NCI-H82 treated with DMSO at 0.1 percent for 48 hours (cell line): ENCODE measurements around the gene ABHD2.

Experiments used
- DNase-seq: peaks from one replicate; lab custom pipeline; 2025; ENCODE audit not compliant: unreplicated experiment; lab: John Stamatoyannopoulos, UW

Gene ABHD2

DNA sequence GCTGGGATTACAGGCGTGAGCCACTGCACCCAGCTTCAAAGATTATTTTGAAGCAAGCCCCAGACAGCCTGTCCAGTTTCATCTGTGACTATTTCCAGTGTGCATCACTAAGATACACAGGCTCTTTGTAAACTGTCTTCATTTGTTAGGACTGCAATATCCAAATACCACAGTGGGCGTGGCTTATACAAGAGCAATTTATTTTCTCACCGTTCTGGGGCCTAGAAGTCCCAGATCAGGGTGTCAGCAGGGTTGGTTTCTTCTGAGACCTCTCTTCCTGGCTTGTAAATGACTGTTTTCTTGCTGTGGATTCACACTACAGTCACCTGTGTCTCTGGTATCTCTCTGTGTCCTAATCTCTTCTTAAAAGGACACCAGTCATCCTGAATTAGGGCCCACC, 73.4 kb downstream of the ABHD2 start:
- DNase-seq: no peak

DNA sequence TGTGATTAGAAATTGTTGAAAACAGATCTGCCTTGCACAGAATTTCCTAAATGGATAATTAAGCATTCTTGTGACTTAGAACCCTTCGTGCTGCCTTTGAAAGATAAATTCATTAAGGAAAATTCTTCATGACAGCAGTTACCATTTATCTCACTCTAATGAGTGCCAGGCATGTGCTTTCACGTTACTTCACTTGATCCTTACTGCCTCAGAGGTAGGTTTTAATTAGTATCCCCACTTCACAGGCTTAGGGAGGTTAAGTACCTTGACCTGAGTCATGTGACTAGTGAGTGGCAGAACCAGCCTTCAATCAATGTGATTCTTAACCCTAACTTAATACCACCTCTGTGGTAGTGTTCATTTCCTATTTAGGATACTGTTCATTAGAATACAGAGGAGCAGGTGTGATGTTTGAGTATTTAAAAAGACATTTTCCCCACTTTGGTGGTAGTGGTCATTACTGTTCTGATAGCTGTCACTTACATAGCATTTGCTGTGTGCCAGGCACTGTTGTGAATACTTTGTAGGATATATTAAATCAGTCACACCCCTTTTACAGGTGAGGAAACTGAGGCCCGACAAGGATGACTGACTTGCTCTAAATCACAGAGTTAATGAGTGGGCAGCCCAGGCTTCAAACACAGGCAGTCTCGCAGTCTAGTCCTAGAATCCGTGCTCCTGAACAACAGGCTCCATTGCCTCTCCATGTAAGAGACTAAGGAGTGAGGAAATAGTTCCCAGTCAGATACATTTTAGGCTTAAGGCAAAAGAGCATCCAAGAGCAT, 75.2 kb downstream of the ABHD2 start:
- peak; percentile 54 for DNase-seq

DNA sequence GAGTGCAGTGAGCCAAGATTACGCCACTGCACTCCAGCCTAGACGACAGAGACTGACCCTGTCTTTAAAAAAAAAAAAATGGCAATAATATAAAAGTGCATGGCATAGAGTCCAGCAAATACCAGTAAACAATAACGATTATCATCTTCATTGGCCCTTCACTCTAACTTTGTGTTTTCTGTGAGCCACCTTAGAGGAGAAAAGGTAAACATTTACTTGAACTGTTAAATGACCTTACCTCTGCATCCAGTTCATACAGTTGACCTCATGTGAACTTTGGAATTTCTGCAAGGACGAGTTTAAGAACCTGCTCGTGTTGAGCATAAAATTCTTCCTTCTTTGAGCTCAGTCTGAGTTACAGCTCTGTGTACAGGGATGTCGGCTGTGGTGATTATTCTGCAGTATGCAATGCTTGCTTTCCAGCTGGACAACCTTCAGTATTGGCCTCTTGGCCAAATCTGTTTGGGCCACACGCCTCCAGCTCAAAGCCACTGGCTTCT, 76.5 kb downstream of the ABHD2 start:
- no peak for DNase-seq

DNA sequence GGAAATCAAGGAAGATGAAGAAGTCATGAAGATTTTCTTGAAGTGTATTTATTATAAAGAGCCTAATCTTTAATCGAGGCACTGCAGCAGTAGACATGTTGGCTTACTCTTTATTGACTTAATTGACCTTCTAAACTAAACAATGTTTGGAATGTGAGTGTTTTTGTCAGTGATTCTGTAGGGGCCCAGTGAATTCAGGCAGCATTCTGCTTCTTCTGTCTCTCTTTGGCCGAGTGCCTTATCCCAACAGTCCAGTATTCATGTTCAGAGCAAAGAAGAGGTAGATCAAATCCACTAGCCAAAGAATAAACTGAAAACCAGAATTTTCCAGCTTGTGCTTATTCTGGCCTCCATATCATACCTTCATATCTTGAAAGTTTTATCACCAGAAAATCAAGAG, 77.4 kb downstream of the ABHD2 start:
- DNase-seq: no peak

DNA sequence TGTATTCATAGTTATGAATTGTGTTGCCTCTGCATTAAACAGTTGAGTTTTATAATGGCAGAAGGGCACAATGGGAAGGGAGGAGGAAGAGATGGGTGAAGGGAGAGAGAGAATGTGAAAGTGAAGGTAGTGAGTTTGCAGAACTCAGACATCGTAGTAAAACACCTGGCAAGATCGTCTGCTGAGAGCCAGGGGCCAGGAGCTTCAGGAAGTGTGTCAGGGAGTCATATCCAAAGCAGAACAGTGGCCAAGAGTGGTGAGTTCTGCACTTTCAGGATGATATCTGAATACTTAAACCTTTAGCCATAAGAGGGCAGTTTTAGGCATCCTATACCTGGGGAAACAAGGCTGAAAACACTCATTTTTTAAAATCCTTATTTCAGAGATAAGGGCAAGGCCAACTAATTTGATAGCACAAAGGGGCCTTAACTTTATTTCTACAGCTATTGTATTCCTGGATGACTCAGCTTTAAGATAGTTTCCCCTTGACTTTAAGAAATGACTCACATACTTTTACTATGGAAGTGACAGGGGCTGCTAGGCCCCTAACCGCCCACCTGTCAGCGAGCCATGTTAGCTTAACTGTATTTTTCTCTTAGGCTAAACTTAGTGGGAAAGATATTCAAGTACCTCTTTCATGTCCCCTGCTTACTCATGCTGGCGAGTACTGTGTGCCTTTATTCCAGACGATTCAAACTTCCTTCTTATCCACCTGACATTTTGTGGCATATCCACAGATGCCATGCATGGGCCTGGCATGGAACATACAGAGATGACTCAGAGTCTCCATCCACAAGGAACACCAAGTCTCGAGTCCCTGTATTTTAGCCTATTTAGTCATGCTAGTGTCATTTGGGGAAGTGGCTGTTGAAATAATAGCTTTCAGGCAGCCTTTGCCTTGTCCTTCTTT, 79.3 kb downstream of the ABHD2 start:
- no peak for DNase-seq

DNA sequence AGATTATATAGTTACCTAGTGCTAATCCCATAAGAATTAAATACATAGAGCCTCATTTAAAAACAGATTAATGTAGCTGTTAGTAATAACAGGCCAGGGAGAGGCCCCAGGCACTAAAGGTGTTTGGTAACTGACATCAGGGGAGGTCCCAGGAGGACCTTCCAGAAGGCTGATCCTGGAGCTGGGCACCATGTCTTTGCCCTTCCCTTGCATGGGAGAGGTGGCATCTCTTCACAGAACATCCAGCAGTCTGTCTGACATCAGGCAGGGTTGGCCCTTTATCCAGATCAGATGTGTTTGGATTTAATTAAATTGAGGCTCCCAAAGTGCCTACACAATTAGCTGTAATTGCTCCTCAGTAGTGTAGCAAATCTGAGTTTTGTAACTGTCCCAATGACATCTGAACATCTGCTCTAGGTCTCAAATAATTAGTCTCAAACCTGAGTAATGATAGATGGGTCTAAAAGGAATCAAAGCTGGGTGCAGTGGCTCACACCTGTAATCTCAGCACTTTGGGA, 80.1 kb downstream of the ABHD2 start:
- peak; percentile 43 for DNase-seq

DNA sequence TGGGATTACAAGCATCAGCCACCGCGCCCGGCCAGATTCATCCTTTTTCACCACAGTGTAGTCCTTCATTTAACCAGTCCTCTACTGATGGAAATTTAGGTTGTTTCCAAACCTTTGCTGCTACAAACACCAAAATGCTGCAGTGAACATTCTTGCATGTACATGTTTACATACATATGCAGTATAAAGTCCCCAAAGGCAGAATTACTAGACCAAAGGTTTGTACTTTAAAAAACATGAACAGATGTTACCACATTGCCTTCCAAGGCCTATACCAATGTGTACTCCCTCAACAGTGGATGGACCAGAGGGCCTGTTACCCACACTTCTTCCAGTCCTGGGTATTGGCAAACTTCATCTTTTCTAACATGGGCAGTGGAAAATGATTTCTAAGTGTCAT, 82.1 kb downstream of the ABHD2 start:
- no peak for DNase-seq

- peak; percentile 28 for DNase-seq
These were observed 83.1 kb downstream of the ABHD2 start for GRCh38 chr15:89171136-89172072.

DNA sequence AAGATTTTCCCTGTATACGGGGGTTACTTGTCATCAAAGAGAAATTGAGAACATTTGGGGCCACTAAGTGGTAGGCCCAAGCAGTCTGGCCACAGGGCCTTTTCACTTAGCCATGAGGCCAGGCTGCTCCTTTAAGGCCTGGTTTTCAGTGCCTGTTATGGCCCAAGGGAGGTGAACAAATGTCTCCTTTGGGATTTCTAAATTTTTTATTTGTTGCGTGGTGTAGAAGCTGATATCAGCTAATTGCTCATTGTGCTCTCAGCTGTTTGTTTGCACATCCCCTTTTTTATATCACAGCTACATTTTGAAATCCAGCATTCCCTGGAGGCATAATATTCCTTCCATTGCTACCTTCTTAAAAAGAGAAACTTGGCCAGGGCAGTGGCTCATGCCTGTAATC, 84.7 kb downstream of the ABHD2 start:
- DNase-seq: no peak

DNA sequence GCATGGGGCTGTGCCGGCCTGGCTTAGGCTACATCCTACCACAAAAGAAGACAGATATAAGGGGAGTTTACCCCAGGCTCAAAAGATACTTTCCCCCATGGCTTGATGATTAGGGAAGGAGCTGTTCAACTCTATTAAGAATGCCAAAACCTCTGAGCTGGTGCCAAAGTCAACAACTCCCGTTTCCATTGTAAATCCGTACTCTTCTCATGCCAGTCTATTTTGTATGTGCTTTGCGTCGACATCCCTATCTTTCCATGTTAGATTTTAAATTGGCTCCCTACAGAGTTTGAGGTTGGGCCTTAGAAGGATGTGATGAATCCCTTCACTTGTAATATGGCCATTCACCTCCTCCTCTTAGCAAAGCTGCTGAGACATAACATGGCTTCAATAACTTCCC, 86.2 kb downstream of the ABHD2 start:
- no peak for DNase-seq

DNA sequence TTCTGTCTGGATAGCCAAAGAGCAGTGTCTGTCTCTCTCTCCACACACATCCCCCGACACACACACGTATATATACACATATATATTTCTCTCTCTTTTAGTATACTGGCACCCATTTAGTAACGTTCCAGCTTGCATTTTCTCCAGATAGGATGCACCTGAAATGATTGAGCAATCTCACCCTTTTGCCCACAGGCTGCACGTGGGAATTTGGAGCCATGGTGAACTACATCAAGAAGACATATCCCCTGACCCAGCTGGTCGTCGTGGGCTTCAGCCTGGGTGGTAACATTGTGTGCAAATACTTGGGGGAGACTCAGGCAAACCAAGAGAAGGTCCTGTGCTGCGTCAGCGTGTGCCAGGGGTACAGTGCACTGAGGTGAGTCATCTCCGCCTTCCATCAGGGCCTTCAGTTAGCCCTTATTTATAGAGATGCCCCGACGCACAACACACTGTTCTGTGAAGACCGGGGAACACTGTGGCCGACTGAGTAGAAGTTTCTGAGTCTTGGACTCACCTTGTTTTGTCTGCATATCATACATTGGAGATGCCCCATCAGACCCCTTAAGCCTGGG, 87.4 kb downstream of the ABHD2 start:
- no peak for DNase-seq

DNA sequence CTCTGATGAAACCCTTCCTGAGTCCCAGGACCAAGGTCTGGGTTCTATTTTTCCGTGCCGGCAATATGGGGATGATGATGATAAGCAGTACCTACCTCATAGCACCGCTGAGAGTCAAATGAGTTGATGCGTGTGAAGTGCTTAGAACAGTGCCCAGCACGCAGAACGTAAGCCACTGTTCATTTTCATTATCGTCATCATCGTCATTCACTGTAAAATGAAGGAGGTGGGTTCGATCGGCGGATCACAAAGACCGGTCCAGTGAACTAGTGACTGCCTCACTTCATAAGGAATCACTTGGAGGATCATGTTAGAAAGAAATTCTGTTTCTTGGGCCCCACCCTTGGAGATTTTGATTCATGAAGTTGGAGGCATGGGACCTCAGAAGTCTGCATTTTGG, 88.9 kb downstream of the ABHD2 start:
- DNase-seq: no peak

- peak; percentile 8 for DNase-seq
These were observed 89.5 kb downstream of the ABHD2 start for GRCh38 chr15:89177633-89178306.

GRCh38 chr15:89178307-89178977, 90.2 kb downstream of the ABHD2 start:
- no peak for DNase-seq

- no peak for DNase-seq
These were observed 92.0 kb downstream of the ABHD2 start for GRCh38 chr15:89179966-89180875.

DNA sequence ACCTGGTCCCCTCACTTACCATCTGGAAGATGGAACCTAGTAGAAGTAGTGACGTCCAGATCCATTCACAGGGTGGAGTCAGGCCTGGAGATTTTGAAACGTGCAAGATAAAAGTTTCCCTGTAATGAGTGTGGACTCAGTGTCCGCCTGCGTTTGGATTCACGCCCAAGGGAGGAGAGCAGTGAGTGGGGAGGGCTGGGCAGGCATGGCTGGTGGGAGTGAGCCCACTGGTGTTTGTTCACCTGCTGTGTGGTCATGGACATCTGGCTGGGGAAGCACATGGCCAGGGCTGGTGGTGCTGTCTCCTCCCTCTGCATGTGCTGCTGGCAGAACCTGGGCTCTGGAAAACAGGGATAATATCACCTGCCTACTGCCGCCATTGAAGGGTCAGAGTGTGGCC, 96.1 kb downstream of the ABHD2 start:
- no peak for DNase-seq

DNA sequence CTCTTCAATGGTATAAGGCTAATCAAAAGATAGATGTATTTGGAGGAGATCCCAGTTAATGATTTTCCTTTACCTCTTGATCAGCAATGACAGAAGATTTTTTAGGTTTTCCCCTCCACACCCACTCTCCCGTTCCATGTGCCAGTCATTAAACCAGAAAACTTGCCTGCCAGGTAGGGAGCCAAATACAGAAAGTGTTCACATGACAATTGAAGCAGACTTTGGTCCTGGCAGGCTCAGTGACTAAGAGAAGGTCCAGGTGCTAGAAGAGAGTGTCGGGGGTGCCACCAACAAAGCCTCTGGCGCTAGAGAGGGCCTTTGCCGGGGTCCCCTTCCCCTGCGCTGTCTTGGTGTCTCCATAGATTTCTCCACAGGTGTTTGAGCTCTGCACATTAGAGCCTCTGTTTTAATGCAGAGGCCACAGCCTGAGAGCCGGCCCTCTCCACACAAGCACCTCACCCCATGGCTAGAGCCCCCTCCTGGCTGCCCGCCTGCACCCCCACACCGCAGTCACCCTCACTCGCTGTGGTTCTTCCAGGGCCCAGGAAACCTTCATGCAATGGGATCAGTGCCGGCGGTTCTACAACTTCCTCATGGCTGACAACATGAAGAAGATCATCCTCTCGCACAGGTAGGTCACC, 96.8 kb downstream of the ABHD2 start:
- no peak for DNase-seq

GRCh38 chr15:89186803-89187202, 98.5 kb downstream of the ABHD2 start:
- DNase-seq: no peak
